ENCODE measurements around the gene LGI4.

DNA sequence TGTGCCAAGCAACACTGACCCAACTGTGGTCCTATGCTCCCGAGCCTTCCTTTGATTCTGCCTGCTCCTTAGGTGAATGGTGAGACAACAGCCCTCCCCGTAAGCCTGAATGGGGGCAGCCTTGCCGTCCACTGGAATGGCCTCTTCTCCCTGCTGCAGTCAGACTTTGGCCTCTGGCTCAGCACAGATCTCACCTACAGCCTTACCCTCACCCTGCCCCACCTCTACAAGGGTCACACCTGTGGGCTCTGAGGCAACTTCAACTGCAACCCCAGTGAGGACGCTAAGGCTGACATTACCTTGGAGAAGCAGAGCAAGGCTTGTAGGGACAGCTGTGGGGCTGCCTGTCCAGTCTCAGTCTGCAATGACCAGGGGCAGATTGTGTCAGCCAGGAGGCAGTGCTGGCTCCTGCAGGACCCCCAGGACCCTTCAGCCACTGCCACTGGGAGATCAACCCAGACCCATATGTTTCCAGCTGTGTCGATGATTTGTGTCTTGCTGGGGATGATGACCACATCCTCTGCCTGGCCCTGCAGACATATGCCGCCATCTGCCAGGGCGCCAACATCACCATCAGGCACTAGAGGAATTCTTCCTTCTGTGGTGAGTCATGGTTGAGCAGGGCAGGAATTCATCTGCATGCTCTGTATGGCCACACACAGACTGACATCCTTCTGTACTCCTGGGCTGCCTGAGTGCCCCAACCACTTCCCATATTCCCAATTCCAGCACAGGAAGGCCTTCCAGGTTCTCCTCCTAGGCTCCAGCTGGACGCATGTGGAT is 46.5 kb downstream of the LGI4 start:
- TF ChIP-seq POLR2A (IDR thresholded peaks at IDR 0.05) (no peak), CTCF (IDR thresholded peaks at IDR 0.05) (no peak)
